Measurements from ENCODE around the gene SRSF9.

SRSF9 gene

DNA sequence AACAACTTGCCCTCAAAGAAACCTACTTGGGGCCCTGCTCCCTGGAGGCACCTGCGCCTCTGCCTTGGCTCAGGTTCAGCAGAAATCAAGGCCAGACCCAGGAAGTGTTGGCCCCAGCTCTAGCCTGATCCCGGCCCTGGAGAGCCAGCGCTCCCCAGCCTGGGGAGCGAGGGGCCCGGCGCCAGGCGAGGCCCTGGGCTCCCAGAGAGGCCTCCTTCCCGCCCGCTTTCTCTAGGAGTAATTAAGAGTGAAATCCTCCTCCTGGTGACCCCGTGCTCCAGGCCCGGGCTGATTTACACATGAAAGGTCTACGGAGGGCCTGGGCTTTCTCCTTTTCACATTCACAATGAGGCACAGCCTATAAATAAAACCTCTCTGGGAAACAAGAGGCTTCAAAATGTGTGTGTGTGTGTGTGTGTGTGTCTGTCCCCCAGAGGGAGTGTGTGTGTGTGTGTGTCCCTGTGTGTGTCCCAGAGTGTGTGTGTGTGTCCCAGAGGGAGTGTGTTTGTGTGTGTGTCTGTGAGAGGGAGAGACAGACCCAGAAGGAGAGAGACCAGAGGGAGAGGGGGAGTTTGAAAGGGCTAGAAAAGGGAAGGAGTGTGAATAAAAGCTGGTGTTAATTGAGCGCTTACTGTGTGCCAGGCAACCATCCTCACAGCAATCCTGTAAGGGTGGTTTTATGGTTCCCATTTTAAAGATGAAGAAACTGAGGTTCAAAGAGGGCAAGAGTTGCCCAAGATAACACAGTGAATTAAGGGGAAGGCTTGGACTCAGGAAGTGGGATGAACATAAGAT, 55.5 kb downstream of the SRSF9 start:
- no peak for DNase-seq (ENCODE audit: low read depth in 2 of 2, low spot score in 1 of 2)

DNA sequence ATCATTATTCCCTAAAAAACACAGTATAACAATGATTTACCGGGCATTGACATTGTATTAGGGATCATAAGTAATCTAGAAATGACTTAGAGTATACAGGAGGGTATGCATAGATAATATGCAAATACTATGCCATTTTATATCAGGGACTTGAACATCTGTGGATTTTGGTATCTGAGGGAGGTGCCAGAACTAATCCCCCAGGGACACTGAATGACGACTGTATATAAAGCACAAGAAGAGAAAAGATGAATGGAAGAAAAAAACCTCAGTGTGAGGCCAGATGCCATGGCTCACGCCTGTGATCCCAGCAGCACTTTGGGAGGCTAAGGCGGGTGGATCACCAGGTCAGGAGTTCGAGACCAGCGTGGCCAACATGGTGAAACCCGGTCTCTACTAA, 57.1 kb downstream of the SRSF9 start:
- no peak for DNase-seq (ENCODE audit: low read depth in 2 of 2, low spot score in 1 of 2)
